Neuronal stem cell (in vitro differentiated cells): Measurements from ENCODE around the gene SIK3.
"Not testable (repeated sequence)": the region's sequence is repeated elsewhere in the genome, so short reads cannot be mapped to it uniquely, and the experiment has no call there.

ENCODE experiments used
- DNase-seq: peaks from one replicate; pipeline ENCODE4 v3.0.0-alpha.2; 2013; ENCODE audit warnings: low spot score
- H2AFZ ChIP-seq: one replicate; pipeline ENCODE4 v1.6.1; 2013; ENCODE audit warnings: mild to moderate bottlenecking, low read length, inconsistent platforms
- H2AK5ac ChIP-seq: 2 replicates; pipeline ENCODE4 v1.6.1; 2013; ENCODE audit warnings: low read depth, mild to moderate bottlenecking, inconsistent platforms, low read length, moderate library complexity, mixed read lengths
- H2BK120ac ChIP-seq: 2 replicates; pipeline ENCODE4 v1.6.1; 2013; ENCODE audit warnings: low read depth, mild to moderate bottlenecking, inconsistent platforms, low read length, moderate library complexity, mixed read lengths
- H2BK12ac ChIP-seq: one replicate; pipeline ENCODE4 v1.6.1; 2013; ENCODE audit warnings: low read length, inconsistent platforms
- H2BK15ac ChIP-seq: 2 replicates; pipeline ENCODE4 v1.6.1; 2013; ENCODE audit warnings: mild to moderate bottlenecking, low read length, inconsistent platforms, mixed read lengths
- H2BK5ac ChIP-seq: one replicate; pipeline ENCODE4 v1.6.1; 2013; ENCODE audit warnings: inconsistent platforms, mild to moderate bottlenecking, low read length, moderate library complexity
- H3K14ac ChIP-seq: one replicate; pipeline ENCODE4 v1.6.1; 2013; ENCODE audit warnings: low read length, inconsistent platforms
- H3K18ac ChIP-seq: 2 replicates; pipeline ENCODE4 v1.6.1; 2013; ENCODE audit warnings: low read length, inconsistent platforms
- H3K23ac ChIP-seq: 2 replicates; pipeline ENCODE4 v1.6.1; 2013; ENCODE audit warnings: low read depth, mild to moderate bottlenecking, mixed read lengths, low read length, inconsistent platforms; ENCODE audit not compliant: poor library complexity
- H3K27ac ChIP-seq: replicated peaks from 3 replicates; pipeline ENCODE4 v1.5.1; 2013; ENCODE audit warnings: low read length, inconsistent platforms
- H3K27me3 ChIP-seq, 3 experiments: 2 replicates each; pipeline ENCODE4 v1.6.1; 2013; ENCODE audit warnings: low read length in 3 of 3, mild to moderate bottlenecking in 2 of 3, inconsistent platforms in 1 of 3, low read depth in 1 of 3, mixed read lengths in 1 of 3, moderate library complexity in 1 of 3; ENCODE audit not compliant: control insufficient read depth in 3 of 3, insufficient read depth in 3 of 3
- H3K36me3 ChIP-seq, 2 donors: replicated peaks in 1 of 2; 2 replicates each; pipeline ENCODE4 v1.6.1; 2013; ENCODE audit warnings: low read length in 2 of 2; ENCODE audit not compliant: control insufficient read depth in 2 of 2, insufficient read depth in 2 of 2
- H3K4ac ChIP-seq: 2 replicates; pipeline ENCODE4 v1.6.1; 2013; ENCODE audit warnings: inconsistent platforms, mild to moderate bottlenecking, low read length, moderate library complexity
- H3K4me1 ChIP-seq, 2 donors: 1 replicate in 1 of 2; 2 replicates in 1 of 2; pipeline ENCODE4 v1.6.1; 2013; ENCODE audit warnings: low read length in 2 of 2, low read depth in 1 of 2; ENCODE audit not compliant: control insufficient read depth in 2 of 2, insufficient read depth in 1 of 2
- H3K4me2 ChIP-seq: one replicate; pipeline ENCODE4 v1.6.1; 2013; ENCODE audit warnings: mild to moderate bottlenecking, low read length, inconsistent platforms; ENCODE audit not compliant: insufficient read depth, poor library complexity, severe bottlenecking
- H3K4me3 ChIP-seq, 2 donors: 2 replicates each; pipeline ENCODE4 v1.5.1; 2013; ENCODE audit warnings: low read length in 2 of 2, mild to moderate bottlenecking in 2 of 2, inconsistent platforms in 1 of 2, moderate library complexity in 1 of 2
- H3K79me1 ChIP-seq: one replicate; pipeline ENCODE4 v1.6.1; 2013; ENCODE audit warnings: low read depth, mild to moderate bottlenecking, inconsistent platforms, low read length, moderate library complexity
- H3K9ac ChIP-seq: one replicate; pipeline ENCODE4 v1.6.1; 2013; ENCODE audit warnings: mild to moderate bottlenecking, low read depth, low read length, inconsistent platforms; ENCODE audit not compliant: poor library complexity
- H3K9me3 ChIP-seq, 2 donors: replicated peaks in 1 of 2; 2 replicates each; pipeline versions ENCODE3 to v1.6.1; 2013; ENCODE audit warnings: low read length in 2 of 2, mild to moderate bottlenecking in 2 of 2, inconsistent platforms in 1 of 2, low read depth in 1 of 2, mixed read lengths in 1 of 2, moderate library complexity in 1 of 2; ENCODE audit not compliant: control insufficient read depth in 2 of 2, insufficient read depth in 1 of 2
- H4K8ac ChIP-seq: one replicate; pipeline ENCODE4 v1.6.1; 2013; ENCODE audit warnings: low read depth, mild to moderate bottlenecking, inconsistent platforms, low read length, moderate library complexity
- H4K91ac ChIP-seq: one replicate; pipeline ENCODE4 v1.6.1; 2013; ENCODE audit warnings: low read length, low read depth, mild to moderate bottlenecking, inconsistent platforms; ENCODE audit not compliant: poor library complexity
- WGBS, 2 donors: extraction: QIAGEN DNeasy Blood & Tissue Kit; methylation state at CpG; one replicate each; pipeline ENCODE4 v1.1.7; 2013; ENCODE audit warnings: missing lambda C conversion rate in 2 of 2, mixed read lengths in 1 of 2; ENCODE audit not compliant: insufficient read length in 2 of 2, insufficient replicate concordance in 1 of 2; ENCODE audit errors: extremely low coverage in 2 of 2; 5-methylcytosine and 5-hydroxymethylcytosine counted together

SIK3 gene

DNA sequence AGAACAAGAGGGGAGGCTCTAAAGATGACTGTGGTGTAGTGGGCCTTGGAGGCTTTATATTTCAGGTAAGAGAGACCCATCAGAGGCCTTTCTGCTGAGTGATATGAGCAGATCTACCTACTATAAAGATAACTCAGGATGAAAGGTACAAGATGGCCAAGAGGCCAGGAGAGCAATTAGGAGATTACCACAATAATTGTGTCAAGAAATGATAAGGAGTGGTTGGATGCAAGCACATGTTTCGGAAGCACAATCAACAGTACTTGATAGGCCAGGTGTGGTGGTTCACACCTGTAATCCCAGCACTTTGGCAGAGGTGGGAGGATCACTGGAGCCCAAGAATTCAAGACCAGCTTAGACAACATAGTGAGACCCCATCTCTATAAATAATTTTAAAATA, 43.8 kb downstream of the SIK3 start:
- no peak overlapping the region for H3K18ac ChIP-seq
- H3K79me1 ChIP-seq, result peaks cover 2% of the 10 kb centered on the region
- no peak overlapping the region for H2BK5ac ChIP-seq
- H3K4me2 ChIP-seq, result no peak overlapping the region
- no peaks in the 10 kb centered on the region for H3K27me3 ChIP-seq
- H3K4me3 ChIP-seq, result no peak overlapping the region
- H2BK15ac ChIP-seq, result no peak overlapping the region
- WGBS, 2 donors, result no CpG with 5 or more reads among the region's 1 CpG
- no peak overlapping the region for H2AFZ ChIP-seq
- no peak overlapping the region for H2BK120ac ChIP-seq
- no peaks in the 10 kb centered on the region for H3K36me3 ChIP-seq
- H3K4me1 ChIP-seq, result peaks cover 7 to 8% of the 10 kb centered on the region in 2 donors
- no peak overlapping the region for H4K8ac ChIP-seq
- H3K14ac ChIP-seq, result no peak overlapping the region
- H3K27ac ChIP-seq, result no peak overlapping the region
- no peak overlapping the region for H3K4ac ChIP-seq
- H3K23ac ChIP-seq, result no peak overlapping the region
- no peaks in the 10 kb centered on the region for H3K9me3 ChIP-seq
- H4K91ac ChIP-seq, result no peak overlapping the region
- no peak overlapping the region for H2AK5ac ChIP-seq
- DNase-seq, result no peak
- no peak overlapping the region for H3K9ac ChIP-seq
- H2BK12ac ChIP-seq, result no peak overlapping the region

DNA sequence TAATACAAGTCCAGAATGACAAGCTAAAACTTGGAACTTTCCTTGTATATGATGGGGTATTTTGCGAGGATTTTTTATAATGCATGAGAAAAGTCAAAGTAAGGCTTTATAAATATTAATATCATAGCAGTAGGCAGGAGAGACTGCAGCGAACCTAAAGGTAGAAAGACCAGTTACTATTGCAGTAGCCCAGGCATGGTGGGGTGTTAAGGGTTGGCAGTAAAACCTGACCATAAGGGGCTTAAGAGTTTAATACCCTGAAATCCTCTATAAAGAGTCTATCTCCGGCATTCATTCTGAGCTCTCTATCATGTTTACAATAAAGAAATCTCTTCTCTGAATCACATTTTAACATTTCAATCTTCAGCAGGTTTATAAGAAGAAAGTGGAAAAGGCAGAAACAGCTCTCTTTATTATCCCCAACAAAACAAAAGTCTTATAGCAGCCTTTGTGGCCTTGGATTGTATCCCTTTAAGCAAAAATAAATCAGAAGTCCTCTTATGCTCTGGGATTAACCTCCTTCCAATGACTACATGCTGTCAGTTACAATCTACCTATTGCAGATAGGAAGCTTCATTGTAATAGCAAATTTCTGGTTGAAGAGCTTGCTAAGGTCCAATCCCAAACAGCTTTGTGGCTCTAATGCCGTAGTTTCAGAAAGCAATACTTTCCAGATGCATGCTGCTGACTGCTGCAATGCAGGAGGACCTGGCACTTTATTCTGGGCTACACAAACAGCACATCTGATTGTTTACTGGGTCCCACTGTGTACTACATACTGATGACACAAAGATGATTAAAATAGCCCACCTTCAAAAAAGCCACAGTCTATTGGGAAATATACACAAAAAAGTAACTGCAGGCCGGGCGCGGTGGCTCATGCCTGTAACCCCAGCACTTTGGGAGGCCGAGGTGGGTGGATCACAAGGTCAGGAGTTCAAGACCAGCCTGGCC, 45.8 kb downstream of the SIK3 start:
- Histone ChIP-seq H3K27ac (no peak overlapping the region), H2AFZ (no peak overlapping the region), H3K23ac (no peak overlapping the region), H3K18ac (no peak overlapping the region), H3K4me1 (peaks cover 0 to 3% of the 10 kb centered on the region in 2 donors), H3K4me3 (no peak overlapping the region), H2AK5ac (no peak overlapping the region), H3K4ac (no peak overlapping the region), H3K36me3 (no peaks in the 10 kb centered on the region), H3K79me1 (peaks cover 2% of the 10 kb centered on the region), H3K4me2 (no peak overlapping the region), H2BK120ac (no peak overlapping the region), H4K8ac (no peak overlapping the region), H3K14ac (no peak overlapping the region), H3K27me3 (no peaks in the 10 kb centered on the region), H3K9ac (no peak overlapping the region), H2BK15ac (no peak overlapping the region), H3K9me3 (no peaks in the 10 kb centered on the region), H4K91ac (no peak overlapping the region), H2BK5ac (no peak overlapping the region), H2BK12ac (no peak overlapping the region)
- WGBS, 2 donors, result no CpG with 5 or more reads among the region's 8 CpGs
- DNase-seq, result no peak

DNA sequence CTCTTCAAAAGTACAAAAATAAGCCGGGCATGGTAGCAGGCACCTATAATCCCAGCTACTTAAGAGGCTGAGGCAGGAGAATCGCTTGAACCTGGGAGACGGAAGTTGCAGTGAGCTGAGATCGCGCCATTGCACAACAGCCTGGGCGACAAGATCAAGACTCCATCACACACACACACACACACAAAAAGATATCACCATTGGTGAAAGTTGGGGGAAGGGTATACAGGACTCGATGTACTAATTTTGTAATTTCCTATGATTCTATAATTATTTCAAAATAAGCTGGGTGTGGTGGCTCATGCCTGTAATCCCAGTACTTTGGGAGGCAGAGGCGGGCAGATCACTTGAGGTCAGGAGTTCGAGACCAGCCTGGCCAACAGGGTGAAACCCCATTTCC, 48.1 kb downstream of the SIK3 start:
- H2BK5ac ChIP-seq, H3K14ac ChIP-seq, H3K36me3 ChIP-seq, H3K9me3 ChIP-seq, H3K79me1 ChIP-seq, H2AK5ac ChIP-seq, H3K4me2 ChIP-seq, H3K4me1 ChIP-seq, H3K18ac ChIP-seq, H3K27ac ChIP-seq, H3K27me3 ChIP-seq, H2AFZ ChIP-seq, H4K91ac ChIP-seq, H2BK120ac ChIP-seq, H2BK15ac ChIP-seq, H3K4ac ChIP-seq, H4K8ac ChIP-seq, H2BK12ac ChIP-seq, H3K23ac ChIP-seq, DNase-seq, H3K4me3 ChIP-seq, H3K9ac ChIP-seq: not testable (repeated sequence)
- no CpG with 5 or more reads among the region's 9 CpGs for WGBS, 2 donors

DNA sequence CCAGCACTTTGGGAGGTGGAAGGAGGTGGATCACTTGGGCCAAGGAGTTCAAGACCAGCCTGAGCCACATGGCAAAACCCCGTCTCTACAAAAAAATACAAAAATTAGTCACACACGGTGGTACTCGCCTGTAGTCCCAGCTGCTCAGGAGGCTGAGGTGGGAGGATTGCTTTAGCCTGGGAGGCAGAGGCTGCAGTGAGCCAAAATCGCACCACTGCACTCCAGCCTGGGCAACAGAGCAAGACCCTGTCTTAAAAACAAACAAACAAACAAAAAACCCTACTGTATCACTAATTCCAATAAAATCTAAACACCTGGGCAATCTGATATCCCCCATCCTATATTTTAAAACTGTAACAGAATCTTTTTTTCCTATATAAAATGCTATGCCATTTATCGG, 51.6 kb downstream of the SIK3 start:
- H3K4me1 ChIP-seq, H2AK5ac ChIP-seq, DNase-seq, H3K9me3 ChIP-seq, H3K4me3 ChIP-seq, H2BK120ac ChIP-seq, H4K91ac ChIP-seq, H3K79me1 ChIP-seq, H4K8ac ChIP-seq, H2BK12ac ChIP-seq, H3K14ac ChIP-seq, H3K23ac ChIP-seq, H3K27me3 ChIP-seq, H3K9ac ChIP-seq, H2BK5ac ChIP-seq, H3K18ac ChIP-seq, H2BK15ac ChIP-seq, H3K36me3 ChIP-seq, H3K4me2 ChIP-seq, H2AFZ ChIP-seq, H3K4ac ChIP-seq, H3K27ac ChIP-seq: not testable (repeated sequence)
- no CpG with 5 or more reads among the region's 5 CpGs for WGBS, 2 donors
